Ovary (tissue), 3 donors: ENCODE results near the gene NEMP1.

Source experiments
- POLR2A ChIP-seq: fragments of 450-650 bp; IDR thresholded peaks from one replicate; pipeline ENCODE4 v1.6.1; 2017; ENCODE audit warnings: antibody characterized with exemption, mild to moderate bottlenecking, moderate library complexity
- TF ChIP-seq, protein P1 (sequence below), 3 donors: fragments of 450-650 bp in 2 of 3; fragments of 200-600 bp in 1 of 3; IDR thresholded peaks; one replicate each; pipeline versions ENCODE4 v1.5.1 to v1.8.0; 2016 to 2022; ENCODE audit warnings: antibody characterized with exemption in 3 of 3, mild to moderate bottlenecking in 1 of 3
- donor health status: DM: no; HTN: no; CAD: no.

DNA sequence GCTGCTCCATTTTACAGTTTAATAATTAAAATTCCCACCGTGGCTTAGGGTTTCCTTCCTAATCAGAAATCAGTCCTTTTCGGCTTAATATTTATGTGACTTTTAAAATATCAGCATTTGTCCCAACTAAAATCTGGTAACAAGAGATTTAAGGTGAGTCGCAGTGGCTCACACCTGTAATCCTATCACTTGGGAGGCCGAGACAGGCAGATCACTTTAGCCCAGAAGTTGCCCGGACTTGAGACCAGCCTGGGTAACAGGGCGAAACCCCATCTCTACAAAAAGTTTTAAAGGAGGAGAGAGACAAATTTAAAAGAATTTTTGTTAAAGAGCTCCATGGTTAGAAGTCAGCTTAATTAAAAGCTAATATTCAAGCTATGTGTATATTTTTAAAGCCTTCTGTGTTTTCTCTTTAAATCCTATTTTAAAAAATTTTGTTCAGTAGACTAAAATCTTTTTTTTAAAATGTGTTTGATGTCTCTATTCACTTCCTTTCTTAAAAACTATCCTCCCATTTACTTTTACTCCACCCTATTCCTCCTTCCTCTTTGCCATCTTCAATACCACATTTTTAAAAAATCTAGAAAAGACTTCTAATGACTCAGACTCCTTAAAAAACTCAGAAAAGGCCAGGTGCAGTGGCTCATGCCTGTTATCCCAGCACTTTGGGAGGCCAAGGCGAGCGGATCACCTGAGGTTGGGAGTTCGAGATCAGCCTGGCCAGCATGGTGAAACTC is 58.4 kb downstream of the NEMP1 start:
- TF ChIP-seq, protein P1, sequence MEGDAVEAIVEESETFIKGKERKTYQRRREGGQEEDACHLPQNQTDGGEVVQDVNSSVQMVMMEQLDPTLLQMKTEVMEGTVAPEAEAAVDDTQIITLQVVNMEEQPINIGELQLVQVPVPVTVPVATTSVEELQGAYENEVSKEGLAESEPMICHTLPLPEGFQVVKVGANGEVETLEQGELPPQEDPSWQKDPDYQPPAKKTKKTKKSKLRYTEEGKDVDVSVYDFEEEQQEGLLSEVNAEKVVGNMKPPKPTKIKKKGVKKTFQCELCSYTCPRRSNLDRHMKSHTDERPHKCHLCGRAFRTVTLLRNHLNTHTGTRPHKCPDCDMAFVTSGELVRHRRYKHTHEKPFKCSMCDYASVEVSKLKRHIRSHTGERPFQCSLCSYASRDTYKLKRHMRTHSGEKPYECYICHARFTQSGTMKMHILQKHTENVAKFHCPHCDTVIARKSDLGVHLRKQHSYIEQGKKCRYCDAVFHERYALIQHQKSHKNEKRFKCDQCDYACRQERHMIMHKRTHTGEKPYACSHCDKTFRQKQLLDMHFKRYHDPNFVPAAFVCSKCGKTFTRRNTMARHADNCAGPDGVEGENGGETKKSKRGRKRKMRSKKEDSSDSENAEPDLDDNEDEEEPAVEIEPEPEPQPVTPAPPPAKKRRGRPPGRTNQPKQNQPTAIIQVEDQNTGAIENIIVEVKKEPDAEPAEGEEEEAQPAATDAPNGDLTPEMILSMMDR (IDR thresholded peaks at IDR 0.05), result no peak
- no peak for TF ChIP-seq POLR2A
